ENCODE results near the gene GINS2. TPM values are rescaled to one million over a fixed set of nuclear protein-coding genes. Genes with fewer than 3 reads are reported as not detected.

GINS2 gene
- total RNA-seq, 4 donors from 2014 or later = 1.00 to 4.4 (median 1.2) TPM; not detected in 1

DNA sequence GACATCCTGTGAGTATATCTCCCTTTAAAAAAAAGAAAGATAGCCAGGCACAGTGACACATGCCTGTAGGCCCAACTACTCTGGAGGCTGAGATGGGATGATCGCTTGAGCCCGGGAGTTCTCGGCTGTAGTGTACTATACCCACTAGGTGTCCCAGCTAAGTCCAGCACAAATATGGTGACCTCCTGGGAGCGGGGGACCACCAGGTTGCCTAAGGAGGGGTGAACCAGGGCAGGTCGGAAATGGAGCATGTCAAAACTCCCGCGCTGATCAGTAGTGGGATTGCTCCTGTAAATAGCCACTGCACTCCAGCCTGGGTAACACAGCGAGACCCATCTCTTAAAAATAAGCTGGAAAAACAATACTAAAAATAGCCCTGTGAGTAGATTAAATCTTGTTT is 29.4 kb downstream of the GINS2 start:
- TF ChIP-seq, protein P1, sequence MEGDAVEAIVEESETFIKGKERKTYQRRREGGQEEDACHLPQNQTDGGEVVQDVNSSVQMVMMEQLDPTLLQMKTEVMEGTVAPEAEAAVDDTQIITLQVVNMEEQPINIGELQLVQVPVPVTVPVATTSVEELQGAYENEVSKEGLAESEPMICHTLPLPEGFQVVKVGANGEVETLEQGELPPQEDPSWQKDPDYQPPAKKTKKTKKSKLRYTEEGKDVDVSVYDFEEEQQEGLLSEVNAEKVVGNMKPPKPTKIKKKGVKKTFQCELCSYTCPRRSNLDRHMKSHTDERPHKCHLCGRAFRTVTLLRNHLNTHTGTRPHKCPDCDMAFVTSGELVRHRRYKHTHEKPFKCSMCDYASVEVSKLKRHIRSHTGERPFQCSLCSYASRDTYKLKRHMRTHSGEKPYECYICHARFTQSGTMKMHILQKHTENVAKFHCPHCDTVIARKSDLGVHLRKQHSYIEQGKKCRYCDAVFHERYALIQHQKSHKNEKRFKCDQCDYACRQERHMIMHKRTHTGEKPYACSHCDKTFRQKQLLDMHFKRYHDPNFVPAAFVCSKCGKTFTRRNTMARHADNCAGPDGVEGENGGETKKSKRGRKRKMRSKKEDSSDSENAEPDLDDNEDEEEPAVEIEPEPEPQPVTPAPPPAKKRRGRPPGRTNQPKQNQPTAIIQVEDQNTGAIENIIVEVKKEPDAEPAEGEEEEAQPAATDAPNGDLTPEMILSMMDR (IDR thresholded peaks at IDR 0.05) = no peak
- TF ChIP-seq POLR2AphosphoS5 (IDR thresholded peaks at IDR 0.05) (no peak), EP300 (IDR thresholded peaks at IDR 0.05; ENCODE audit: low read depth) (no peak), POLR2A (IDR thresholded peaks at IDR 0.05) (no peak)
- H3K36me3 ChIP-seq = peaks cover 1 to 58% (median 31%) of the 10 kb centered on the region in 4 donors

DNA sequence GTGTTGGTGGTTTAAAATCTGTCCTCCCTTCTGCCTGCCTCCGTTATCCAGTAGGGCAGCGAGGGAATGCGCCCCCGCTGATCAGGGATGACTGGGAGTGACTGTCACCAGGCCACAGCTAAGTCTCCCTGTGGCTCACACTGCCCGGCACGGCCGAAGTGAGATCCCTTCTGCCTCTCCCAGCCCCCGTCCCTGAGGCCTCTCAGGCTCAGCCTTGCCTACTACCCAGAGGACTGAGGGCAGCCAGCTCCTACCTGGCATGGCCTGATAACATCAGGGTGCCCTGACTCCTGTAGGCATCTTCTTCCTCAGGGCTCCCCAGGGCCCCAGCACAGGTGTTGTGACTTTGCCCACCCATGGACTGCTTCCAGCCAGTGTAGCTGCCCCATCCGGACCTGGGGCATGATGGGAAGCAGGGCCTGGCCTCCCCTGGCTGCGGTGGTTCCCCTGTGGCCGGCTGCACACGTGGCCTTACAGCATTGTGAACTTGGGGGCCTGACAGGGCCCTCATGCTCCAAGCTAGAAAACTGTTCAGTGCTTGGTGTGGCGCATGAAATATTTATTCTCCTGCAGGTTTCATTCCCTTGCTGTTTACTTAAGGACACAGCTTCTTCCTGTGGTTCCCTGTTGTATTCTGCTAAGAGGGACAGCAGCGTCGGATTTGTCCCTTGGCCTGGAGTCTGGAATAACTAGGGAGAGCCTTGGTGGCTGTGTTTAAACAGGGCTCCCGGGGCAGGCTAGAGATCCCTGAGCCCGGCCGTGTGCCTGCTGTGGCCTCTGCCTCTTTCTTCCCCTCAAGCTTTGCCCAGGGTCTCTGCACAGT is 30.0 kb downstream of the GINS2 start:
- WGBS, 2 donors (ENCODE audit: low coverage in 1 of 2) = 83 to 91% methylated on average over 1 to 18 of the region's 18 CpGs
- no peaks in the 10 kb centered on the region for H3K27me3 ChIP-seq
- in situ Hi-C loops (cut with MboI; ENCODE audit: low pct_ligation_motif_present in 1 of 4, low pct_unique_long_range_greater_than_20kb in 1 of 4, low sequenced_read_pairs in 3 of 4) = no loop called here
- H3K9me3 ChIP-seq = no peaks in the 10 kb centered on the region
- H3K4me1 ChIP-seq = peaks cover 1 to 5% (median 3%) of the 10 kb centered on the region in 4 donors
- intact Hi-C loops (cut with DNase I; ENCODE audit: low total_unique reads) = no loop called here
- DNase-seq = no peak
- peaks cover 1 to 52% (median 28%) of the 10 kb centered on the region in 4 donors for H3K36me3 ChIP-seq
- no peak overlapping the region for H3K4me3 ChIP-seq
- TF ChIP-seq, protein P1 (IDR thresholded peaks at IDR 0.05) = no peak
- TF ChIP-seq POLR2A (IDR thresholded peaks at IDR 0.05) = no peak
- no peak for TF ChIP-seq EP300 (IDR thresholded peaks at IDR 0.05; ENCODE audit: low read depth)
- TF ChIP-seq POLR2AphosphoS5 (IDR thresholded peaks at IDR 0.05) = no peak
- H3K27ac ChIP-seq = no peak overlapping the region

More for the DNA sequence above, 29.4 kb downstream of the GINS2 start:
- Histone ChIP-seq H3K4me3 (no peak overlapping the region), H3K9me3 (no peaks in the 10 kb centered on the region), H3K27ac (no peak overlapping the region), H3K27me3 (no peaks in the 10 kb centered on the region), H3K4me1 (peaks cover 0 to 2% (median 0%) of the 10 kb centered on the region in 4 donors)
- in situ Hi-C loops (cut with MboI; ENCODE audit: low pct_ligation_motif_present in 1 of 4, low pct_unique_long_range_greater_than_20kb in 1 of 4, low sequenced_read_pairs in 3 of 4) = no loop called here
- WGBS, 2 donors (ENCODE audit: low coverage in 1 of 2) = 96 to 100% methylated on average over 1 to 8 of the region's 8 CpGs
- DNase-seq = no peak
- intact Hi-C loops (cut with DNase I; ENCODE audit: low total_unique reads) = no loop called here

DNA sequence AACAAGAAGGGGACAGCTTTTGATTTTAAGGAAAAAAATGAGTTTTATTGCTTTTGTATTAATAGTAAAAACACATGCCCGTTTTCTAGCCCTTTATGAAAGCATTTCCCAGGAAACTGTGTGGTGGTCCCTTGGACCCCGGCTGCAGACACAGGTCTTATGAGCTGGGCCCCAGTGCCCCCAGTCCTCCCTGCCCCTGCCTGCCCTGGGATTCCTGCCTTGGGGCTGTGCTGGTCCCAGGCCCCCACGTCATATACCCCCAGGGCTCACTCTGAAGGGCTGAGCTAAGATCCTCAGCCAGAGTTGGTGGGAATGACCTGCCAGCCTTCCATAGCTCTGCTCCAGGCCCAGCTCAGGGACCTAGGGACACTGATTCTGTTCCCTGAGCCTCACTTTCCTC is 30.8 kb downstream of the GINS2 start:
- no peak for DNase-seq
- Histone ChIP-seq H3K27ac (no peak overlapping the region), H3K4me3 (no peak overlapping the region), H3K4me1 (peaks cover 7 to 10% (median 8%) of the 10 kb centered on the region in 4 donors), H3K36me3 (peaks cover 1 to 45% (median 24%) of the 10 kb centered on the region in 4 donors), H3K9me3 (no peaks in the 10 kb centered on the region), H3K27me3 (no peaks in the 10 kb centered on the region)
- in situ Hi-C loops (cut with MboI; ENCODE audit: low pct_ligation_motif_present in 1 of 4, low pct_unique_long_range_greater_than_20kb in 1 of 4, low sequenced_read_pairs in 3 of 4) (no loop called here), intact Hi-C loops (cut with DNase I; ENCODE audit: low total_unique reads) (no loop called here)
- TF ChIP-seq EP300 (IDR thresholded peaks at IDR 0.05; ENCODE audit: low read depth) = no peak
- no peak for TF ChIP-seq POLR2A (IDR thresholded peaks at IDR 0.05)
- no peak for TF ChIP-seq POLR2AphosphoS5 (IDR thresholded peaks at IDR 0.05)
- 40 to 94% methylated on average over 1 to 3 of the region's 3 CpGs for WGBS, 2 donors (ENCODE audit: low coverage in 1 of 2)

DNA sequence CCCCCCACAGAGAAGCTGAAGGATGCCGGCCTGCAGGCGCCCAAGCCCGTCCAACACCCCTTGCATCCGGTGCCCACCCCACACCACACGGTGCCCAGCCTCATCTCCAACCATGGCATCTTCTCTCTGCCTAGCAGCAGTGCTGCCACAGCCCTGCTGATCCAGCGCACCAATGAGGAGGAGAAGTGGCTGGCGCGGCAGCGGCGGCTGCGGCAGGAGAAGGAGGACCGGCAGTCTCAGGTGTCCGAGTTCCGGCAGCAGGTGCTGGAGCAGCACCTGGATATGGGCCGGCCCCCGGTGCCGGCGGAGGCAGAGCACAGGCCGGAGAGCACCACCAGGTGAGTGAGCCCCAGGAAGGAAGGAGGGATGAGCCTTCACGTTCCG is 31.5 kb downstream of the GINS2 start:
- WGBS, 2 donors (ENCODE audit: low coverage in 1 of 2) = 89% methylated on average over 19 of the region's 21 CpGs; no CpG with 5 or more reads in 1 of the 2 donors
- intact Hi-C loops (cut with DNase I; ENCODE audit: low total_unique reads) (no loop called here), in situ Hi-C loops (cut with MboI; ENCODE audit: low pct_ligation_motif_present in 1 of 4, low pct_unique_long_range_greater_than_20kb in 1 of 4, low sequenced_read_pairs in 3 of 4) (no loop called here)
- Histone ChIP-seq H3K27me3 (no peaks in the 10 kb centered on the region), H3K4me3 (no peak overlapping the region), H3K27ac (no peak overlapping the region), H3K9me3 (no peaks in the 10 kb centered on the region), H3K36me3 (peaks cover 1 to 38% (median 21%) of the 10 kb centered on the region in 4 donors), H3K4me1 (peaks cover 7 to 17% (median 13%) of the 10 kb centered on the region in 4 donors)
- no peak for DNase-seq
- TF ChIP-seq POLR2A (IDR thresholded peaks at IDR 0.05) (no peak), EP300 (IDR thresholded peaks at IDR 0.05; ENCODE audit: low read depth) (no peak), POLR2AphosphoS5 (IDR thresholded peaks at IDR 0.05) (no peak)
- TF ChIP-seq, protein P1 (IDR thresholded peaks at IDR 0.05) = no peak

Measured in transverse colon (tissue), 4 donors.